Measurements from ENCODE around the gene SFXN1.

GRCh38 chr5:175569701-175570100 is 91.3 kb downstream of the SFXN1 start:
- TF ChIP-seq CTCF (IDR thresholded peaks at IDR 0.05) = no peak
- no peak for TF ChIP-seq POLR2A (IDR thresholded peaks at IDR 0.05)
- no peak for TF ChIP-seq EP300 (IDR thresholded peaks at IDR 0.05)
- TF ChIP-seq POLR2AphosphoS5 (IDR thresholded peaks at IDR 0.05) = no peak
